NCI-H1092 (cell line): Measurements from ENCODE around the gene UBASH3B.
A peak's percentile ranks its signal among the peaks of the same experiment; 100 is the strongest.

Source experiments
- DNase-seq: peaks from one replicate; lab custom pipeline; 2025; lab: John Stamatoyannopoulos, UW

UBASH3B gene

DNA sequence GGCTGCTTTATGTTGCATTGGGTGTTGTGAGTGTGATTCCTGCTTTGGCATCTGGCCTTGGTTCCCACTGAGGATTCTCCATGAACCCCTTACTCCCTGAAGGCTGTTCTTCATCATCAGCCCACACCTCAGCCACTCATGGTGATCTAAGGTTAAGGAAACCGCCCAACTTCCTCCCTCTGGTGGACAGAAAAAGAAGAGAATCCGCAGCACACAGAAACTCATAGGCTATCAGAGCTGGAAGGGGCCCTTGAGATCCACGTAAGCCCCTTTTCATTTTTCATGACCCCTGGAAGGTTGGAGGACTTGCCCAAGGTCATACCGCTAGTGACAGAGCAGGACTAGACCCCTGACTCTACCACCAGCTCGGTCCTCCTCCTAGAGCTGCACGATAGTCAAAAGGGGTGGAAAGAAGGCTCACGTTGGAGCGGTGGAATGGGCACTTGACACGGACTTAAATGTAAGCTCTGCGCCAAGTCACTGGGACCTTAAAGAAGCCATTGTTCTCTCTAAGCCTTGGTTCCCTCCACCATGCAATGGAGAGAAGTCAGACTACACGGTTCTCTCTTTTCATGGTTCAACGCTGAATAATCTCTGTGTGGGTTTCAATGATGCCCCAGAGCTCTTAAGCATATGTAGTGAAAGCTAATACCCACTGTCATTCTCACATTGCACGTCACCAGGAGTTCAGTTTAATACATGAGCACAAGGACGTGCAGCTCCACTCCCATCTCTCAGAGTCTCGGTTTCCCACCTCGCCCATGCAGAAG is 99.2 kb downstream of the UBASH3B start:
- DNase-seq: no peak

DNA sequence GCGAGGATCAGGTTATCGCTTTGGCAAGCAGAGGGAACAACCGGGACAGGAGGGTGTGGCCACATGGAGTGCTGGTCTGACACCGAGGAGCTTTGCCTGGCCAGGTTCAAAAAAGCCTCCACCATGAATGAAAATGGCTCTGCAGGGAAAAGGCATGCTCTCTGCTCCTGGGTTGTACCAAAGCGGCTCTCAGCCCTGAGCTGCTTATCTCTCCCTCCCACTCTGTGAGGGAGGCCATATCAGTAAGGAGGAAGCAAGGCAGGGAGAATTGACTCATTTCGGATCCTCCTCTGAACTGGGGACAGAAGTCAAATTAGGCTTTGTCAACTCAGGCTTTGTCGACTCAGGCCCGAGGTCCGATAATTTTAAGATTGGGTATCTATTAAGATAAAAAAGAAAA is 99.9 kb downstream of the UBASH3B start:
- DNase-seq: no peak

DNA sequence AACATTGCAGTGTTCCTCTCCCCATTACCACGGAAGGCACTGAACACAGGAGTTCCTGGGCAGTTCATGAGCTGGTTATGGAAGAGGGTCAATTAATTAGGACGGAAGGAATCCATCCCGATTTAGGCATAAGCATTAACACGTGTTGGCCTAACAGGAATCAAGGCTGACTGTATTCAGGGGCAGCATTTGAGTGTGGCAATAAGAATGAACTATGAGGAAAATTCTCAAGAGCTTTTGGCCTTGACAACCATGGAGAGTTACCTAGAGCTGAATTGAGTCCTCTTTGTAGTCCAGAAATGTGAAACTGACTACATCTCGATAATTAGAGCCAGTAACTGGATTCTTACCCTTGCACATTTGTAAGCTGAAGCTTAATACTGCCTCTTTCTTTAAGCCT is 100.4 kb downstream of the UBASH3B start:
- DNase-seq: no peak

DNA sequence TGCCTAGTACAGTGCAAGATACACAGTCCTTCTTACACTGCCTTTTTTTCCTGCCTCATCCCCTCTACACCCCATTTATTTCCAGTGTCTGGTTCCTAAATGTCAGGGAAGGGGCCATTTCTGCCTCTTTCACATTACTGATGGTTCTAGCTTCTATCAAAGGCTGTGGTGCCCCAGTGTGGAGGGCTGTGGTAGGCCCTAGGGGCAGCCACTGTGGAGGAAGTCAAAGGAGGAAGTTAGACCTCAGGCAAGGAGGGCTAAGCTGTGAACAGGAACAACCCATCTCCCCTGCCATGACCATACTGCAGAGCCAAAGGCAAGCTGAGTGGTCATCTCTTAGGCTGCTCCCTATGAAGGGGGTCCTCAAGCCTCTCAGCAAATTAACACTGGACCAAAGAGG is 100.9 kb downstream of the UBASH3B start:
- no peak for DNase-seq

DNA sequence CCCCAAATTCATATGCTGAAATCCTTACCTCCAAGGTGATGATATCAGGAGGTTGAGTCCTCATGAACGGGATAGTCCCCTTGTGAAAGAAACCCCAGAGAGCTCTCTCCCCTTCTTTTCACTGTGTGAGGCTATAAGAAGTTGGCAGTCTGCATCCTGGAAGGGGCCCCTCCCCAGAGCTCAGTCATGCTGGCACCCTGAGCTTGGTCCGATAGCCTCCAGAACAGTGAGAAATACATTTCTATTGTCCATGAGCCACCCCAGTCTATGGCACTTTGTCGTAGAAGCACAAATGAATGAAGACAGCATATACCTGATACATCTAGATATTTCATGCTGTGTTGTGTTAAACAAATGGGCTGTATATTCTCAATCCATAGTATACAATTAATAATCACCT is 101.7 kb downstream of the UBASH3B start:
- DNase-seq: no peak

DNA sequence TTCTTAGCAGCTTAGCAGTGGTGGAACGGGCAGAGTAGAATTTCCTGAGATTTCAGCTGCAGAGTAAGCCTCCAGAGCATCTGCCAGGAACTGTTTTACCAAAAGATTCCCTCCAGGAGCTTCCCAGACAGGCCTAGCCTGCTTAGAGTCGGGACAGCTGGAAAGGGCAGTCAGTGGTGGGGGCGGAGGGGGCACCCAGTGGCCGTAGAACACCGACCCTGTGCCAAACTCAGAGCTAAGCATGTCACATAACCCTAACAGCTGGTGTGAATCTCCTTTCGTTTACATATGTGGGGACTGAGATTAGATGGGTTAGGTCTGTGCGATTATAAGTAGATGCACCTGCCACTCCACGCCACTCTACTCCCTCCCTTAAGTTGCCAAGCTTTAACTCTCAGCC is 102.8 kb downstream of the UBASH3B start:
- DNase-seq: no peak

DNA sequence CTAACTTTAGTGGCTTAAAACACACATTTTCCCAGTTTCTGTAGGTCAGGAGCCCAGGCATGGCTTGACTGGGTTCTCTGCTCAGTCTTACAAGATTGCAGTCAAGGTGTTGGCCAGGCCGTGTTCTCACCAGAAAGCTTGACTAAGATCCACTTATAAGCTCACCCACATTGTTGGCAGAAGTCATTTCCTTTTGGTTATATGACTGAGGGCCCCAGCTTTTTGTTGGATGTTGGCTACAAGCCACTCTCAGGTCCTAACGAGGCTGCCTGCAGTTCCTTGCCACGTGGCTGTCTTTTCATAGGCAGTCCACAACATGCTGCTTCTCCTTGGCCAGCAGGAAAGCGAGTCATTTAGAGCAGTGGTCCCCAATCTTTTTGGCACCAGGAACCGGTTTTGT is 103.5 kb downstream of the UBASH3B start:
- DNase-seq: no peak

DNA sequence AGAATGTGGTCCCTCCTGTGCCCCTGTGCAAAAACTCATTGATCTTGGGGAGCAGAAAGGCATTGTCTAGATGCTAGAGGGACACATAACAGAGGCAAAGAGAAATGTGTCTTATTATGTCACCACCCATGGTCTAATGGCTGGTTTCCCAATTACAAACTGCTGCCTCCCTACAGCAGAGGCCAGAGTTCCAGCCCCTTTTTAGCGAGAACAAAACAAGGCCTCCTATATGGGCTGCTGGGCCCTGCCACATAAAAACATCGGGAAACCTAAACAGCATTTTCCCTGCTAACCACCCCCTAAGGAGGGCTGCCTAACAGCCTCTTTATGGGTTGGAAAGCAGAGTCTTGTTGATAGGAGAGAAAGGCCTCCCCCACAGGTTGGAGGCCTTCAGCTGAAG is 107.6 kb downstream of the UBASH3B start:
- no peak for DNase-seq

DNA sequence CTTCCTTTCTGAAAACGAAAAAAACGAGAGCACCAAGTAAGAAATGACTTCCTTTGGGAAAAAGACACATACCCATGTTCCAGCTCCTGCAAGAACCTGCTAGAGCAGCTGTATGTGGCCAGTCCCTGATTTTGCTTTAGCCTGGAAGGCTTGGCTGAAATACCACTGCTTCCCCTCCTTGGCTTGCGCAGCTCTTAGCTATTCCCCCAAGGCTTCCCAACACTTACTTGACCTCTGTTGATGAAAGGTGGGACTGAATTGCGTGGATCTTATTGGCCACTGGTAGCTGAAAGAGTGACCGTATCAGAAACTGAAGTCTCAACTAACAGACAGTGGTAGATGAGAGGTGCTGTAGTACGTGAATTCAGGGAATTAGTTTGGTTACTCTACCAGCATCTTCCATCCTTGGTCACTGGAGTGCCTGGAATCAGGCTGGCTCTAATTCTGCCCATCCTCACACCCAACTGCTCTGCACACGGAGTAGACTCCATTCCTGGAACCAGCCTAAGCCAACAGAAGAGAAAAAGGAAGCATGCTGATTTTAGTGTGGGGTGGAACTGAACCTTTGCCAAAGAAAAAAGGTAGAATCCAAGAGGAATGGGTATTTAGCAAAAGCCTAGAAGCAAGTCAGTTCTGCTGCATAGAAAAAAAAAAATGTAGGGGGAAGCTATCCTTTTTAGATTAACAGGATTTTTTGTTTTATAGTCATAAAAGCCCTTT is 109.0 kb downstream of the UBASH3B start:
- DNase-seq: no peak

DNA sequence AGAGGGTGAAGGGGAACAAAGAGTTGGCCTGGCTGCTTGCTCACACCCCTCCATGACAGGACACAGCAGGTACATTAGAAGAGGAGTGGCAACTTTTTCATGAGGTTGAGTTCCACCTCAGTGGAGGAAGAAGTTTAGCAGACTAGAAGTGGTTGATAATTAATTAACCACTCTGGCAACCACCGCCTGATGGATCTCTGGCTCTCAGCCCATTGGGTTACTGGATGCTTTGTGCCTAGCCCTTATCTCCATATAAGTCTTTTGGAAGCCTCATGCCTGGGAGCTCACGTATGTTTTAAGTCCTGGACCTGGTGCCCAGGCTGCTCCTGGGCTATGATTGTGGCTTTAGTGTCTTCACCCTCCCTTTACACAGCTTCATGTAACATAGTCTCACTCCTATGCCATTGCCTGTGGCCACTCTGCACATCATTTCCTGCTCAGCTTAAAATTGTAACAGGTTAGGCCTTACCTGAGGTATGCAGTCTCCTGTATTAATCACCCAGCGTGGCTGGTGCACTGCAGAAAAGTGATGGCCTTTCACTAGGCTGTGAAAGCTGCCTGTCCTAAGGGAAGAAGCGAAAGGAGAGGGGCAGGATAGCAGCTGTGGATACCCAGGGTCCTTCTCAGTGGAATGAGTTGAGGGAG is 110.1 kb downstream of the UBASH3B start:
- no peak for DNase-seq

DNA sequence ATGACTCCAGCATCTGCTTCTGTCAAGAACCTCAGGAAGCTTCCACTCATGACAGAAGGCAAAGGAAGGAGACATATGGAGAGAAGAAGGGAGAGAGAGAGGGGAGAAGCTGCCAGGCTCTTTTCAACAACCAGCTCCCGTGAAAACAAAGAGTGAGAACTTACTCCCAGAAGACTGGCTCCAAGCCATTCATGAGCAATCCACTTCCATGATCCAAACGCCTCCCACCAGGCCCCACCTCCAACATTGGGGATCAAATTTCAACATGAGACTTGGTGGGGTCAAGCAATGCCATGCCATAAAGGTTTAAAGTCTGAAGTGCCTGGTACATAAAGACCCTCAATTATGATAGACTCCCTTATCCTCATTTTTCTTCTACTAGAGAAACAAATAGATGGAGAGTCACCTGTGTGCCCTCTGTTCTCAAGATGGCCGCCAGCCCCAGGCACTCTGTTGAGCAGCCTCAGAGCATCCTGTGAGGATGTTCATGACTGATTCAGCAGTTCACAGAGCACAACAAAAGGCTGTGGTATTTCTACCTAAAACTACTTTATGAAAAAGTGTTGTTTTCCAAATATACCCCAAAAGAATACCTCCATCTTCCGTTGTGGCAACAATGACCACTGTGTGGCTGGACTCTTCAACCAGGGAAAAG is 113.7 kb downstream of the UBASH3B start:
- no peak for DNase-seq

DNA sequence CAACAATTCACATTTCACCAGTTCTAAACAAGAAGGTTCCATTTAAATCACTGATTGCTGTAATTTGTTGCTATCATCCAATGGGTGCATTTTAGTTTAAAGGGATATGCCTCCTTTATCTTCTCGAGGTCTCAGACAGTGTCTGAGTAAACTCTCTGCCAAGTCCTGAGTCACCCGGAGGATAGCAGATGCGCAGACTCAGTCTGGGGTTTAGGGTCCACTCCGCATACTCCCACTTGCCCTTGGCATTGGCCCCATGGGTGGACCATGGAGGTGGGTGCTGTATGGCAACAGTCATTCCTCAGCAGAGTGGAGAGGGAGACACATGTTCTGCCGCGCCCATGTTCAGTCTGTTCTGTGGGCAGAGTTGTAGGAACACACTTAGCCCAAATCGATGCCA is 117.4 kb downstream of the UBASH3B start:
- no peak for DNase-seq

DNA sequence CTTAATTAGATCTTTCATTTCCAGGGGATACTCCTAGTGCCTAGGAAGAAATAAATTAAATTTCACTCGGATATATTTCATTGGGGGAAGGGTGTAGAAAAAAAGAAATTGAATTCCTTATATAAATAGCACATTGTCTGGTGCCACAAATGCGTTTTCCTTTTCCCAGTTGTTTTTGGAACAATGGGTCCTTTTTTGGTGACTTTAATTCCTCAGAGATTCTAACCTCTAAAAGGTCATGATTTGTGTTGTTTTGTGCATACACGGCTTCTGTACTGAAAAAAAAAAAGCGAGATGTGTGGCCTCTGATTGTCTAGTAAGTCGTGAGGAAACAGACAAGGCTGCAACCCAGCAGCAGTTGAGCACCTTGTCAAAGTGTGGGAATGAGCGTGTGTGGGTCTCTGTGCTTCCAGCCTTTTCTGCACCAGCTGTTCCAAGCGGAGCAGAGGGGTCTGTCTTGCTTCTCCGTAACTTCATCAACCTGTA is 118.3 kb downstream of the UBASH3B start:
- no peak for DNase-seq

DNA sequence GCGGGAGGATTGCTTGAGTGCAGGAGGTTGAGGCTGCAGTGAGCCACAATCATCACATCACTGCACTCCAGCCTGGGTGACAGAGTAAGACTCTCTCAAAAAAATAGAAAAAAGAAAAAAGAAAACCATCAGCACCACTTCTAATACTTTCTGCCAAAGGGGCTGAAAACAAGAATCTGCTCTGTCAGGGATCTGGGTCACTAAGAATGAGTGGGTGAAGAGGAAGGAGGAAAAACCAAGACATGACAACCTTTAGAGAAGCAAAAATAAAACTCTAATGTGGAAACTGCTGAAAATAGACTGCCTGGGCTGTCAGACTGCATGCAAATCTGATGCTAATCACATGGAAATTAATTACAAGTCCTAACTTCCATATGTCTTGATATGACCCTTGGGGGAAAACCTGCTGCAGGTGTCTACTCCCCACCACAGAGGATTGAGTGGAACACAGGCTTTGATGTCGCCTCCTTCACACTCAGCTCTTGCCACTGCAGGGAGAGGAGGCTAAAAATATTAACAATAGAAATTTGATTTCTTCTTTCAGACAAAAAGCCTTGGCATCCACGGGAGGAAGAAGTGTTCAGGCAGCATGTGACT is 120.3 kb downstream of the UBASH3B start:
- DNase-seq: no peak

DNA sequence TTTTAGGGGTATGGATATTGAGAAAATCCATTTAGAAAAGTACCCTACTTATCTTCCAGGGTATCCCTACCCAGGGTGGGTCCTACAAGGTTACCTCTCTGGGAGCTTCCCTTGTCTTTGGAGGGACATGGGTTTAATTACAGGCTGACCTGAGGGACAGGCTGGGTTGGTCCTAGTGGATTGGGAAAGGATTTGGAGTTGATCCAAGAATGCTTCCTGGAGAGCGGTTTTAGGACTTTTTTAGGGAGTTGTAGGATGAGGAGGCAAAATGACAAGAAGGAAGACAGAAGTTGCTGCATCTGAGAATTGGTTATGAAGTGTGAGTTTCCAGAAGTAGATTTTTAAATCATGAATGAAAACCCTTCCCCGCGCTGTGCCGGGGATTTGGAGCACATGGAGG is 121.0 kb downstream of the UBASH3B start:
- no peak for DNase-seq

DNA sequence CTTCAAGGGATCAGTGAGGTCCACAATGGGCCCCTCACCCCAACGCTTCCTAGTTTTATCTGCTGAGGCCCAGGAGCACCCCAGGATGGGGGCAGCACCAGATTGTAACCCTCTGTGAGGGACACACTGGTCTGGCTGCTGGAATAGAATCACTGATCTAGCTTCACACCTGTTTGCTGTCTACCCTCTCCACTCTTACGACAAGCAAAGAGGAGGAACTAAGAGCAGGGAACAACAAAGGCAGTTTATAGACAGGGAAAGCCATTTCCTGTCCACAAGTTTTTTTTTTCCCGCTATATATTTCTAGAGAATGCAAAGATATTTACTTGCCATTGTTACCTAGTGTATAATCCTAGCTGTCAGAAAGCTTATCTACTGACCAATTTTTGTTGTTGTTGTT is 121.8 kb downstream of the UBASH3B start:
- no peak for DNase-seq

DNA sequence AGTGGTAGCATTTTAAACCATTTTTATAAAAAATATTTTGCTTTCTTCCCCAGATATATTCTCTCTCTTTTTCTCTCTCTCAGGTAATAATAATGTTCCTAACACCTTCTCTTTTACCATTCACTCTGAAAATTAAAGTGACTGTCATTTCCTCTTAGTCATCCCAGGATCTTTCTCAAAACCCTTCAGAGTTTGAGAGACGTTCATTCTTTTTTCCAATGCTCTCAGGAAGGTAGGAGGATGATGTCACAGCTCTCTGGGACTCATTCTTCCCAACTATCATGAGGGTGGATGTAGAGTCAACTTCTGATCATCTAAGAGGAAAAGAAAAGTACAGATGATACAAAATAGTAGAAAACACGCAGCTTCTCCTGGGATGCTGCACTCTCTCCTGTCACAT is 122.6 kb downstream of the UBASH3B start:
- no peak for DNase-seq

DNA sequence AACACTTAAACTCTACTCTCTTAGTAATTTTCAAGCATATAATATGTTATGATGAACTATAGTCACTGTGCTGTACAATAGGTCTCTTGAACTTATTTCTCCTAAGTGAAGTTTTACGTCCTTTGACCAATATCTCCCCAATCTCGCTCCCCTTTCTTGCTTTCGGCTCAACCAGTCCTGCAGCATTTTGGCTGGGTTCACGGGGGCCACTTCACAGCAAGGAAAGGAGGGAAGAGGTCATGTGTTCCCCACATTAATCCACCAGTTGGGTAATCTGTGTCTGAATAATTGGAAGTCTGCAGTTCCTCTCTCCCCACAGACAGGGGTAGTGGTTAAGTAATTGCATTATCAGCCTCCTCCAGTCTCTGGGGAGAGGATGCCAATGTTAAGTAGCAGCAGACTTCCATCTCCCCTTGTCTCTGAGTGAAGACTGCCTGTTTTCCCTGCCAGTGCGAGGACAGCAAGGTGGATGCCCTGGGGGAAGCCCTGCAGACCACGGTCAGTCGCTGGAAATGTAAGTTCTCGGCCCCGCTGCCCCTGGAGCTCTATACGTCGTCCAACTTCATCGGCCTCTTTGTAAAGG is 123.6 kb downstream of the UBASH3B start:
- DNase-seq: no peak

DNA sequence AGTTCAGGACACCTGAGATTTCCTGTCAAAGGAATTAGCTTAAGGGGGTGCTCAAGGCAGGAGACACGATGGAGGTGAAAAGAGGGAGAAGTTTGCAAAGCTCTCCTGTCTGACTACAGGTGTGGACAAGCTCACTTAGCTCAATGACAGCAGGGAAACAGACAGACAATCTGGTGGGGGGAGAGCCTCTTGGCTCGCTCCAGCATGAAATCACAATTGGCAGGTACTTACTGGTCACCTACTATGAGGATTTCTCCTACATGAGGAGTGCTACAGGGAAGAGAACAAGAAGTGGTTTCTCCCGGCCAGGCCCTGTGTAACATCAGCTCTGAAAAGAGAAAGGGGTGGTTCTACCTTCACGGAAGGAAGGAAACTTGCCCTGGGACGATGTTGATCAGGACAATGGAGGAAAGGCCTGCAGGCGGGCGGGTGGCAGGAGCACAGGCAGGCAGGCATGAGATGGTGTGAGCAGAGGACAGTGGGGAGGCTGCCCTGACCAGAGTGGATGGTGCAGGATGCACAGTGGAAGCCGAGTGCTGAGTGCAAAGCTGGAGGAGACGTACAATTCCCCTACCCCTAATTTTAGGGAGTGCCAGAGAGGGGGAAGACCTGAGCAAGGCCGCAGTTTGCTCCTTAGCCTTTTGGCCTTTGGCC is 124.9 kb downstream of the UBASH3B start:
- no peak for DNase-seq

DNA sequence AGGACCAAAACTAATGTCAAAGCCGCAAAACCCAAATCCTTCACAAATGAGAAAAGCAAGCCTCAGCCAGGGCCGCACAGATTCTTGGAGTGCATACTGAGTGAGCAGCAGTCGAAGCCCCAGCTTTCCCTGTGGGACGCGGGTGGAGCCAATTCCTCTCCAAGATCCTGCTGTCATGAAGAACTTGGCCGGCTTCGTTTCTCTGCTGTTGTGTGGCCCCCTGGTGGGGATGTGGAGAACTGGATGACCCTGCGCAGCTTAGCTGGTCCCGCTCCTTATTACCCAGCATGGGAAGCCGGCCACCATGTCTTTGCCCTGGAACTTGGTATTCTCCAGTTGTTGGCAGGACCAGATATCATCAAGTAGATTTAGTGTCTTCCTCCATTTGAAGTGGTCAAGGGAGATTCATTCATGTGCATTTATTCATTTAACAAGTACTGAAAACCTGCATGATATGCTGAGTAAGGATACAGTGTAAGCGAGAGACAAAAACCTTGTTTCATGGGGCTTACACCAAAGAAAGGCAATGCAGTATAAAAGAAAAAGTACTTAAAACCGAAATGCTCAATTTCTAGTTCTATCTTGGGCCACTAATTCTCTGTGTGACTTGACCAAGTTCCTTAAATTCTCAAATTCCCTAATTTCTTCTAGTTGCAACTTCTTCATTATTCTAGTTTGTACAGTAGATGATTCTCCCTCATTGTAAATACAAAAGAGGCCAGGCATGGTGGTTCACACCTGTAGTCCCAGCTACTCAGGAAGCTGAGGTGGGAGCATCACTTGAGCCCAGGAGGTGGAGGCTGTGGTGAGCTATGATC is 126.1 kb downstream of the UBASH3B start:
- peak; percentile 77 for DNase-seq
